Measurements from ENCODE around the gene TOR1A. TPM values are rescaled to one million over a fixed set of nuclear protein-coding genes. Genes with fewer than 3 reads are reported as not detected.

The TOR1A gene
- total and polyA plus RNA-seq, 2 experiments from 2014 or later, result 44.8 to 50.4 TPM

- no peak for DNase-seq (ENCODE audit: low spot score)
- Histone ChIP-seq H3K9me2 (replicated peaks; ENCODE audit: insufficient read depth) (no peaks in the 10 kb centered on the region), H3K27me3 (no peaks in the 10 kb centered on the region), H2AFZ (no peak overlapping the region), H4K20me1 (ENCODE audit: insufficient read depth, poor library complexity, severe bottlenecking) (no peaks in the 10 kb centered on the region), H3K4me3 (no peak overlapping the region), H3K4me2 (no peak overlapping the region), H3K9me3 (ENCODE audit: low read depth) (no peaks in the 10 kb centered on the region), H3K79me2 (no peaks in the 10 kb centered on the region), H3K4me1 (ENCODE audit: insufficient read depth) (no peaks in the 10 kb centered on the region), H3K36me3 (replicated peaks; ENCODE audit: insufficient read depth, low read depth) (no peaks in the 10 kb centered on the region), H3K27ac (no peak overlapping the region)
- TF ChIP-seq CTCF (IDR thresholded peaks at IDR 0.05; ENCODE audit: poor library complexity), result no peak
- no peak for TF ChIP-seq EZH2phosphoT487 (IDR thresholded peaks at IDR 0.05; ENCODE audit: low read depth, severe bottlenecking, unreplicated experiment)
- TF ChIP-seq EZH2 (IDR thresholded peaks at IDR 0.05; ENCODE audit: borderline replicate concordance), result no peak
- WGBS (ENCODE audit: low lambda C conversion rate, missing lambda C conversion rate), result 88% methylated on average over 11 of the region's 11 CpGs
Observed at GRCh38 chr9:129858167-129858962, 34.4 kb upstream of the TOR1A start.

GRCh38 chr9:129857207-129857606 is 33.3 kb upstream of the TOR1A start:
- H3K9me3 ChIP-seq (ENCODE audit: low read depth), result no peaks in the 10 kb centered on the region
- no peaks in the 10 kb centered on the region for H3K27me3 ChIP-seq
- H3K4me1 ChIP-seq (ENCODE audit: insufficient read depth), result no peaks in the 10 kb centered on the region
- no peaks in the 10 kb centered on the region for H3K36me3 ChIP-seq (replicated peaks; ENCODE audit: insufficient read depth, low read depth)
- TF ChIP-seq EZH2 (IDR thresholded peaks at IDR 0.05; ENCODE audit: borderline replicate concordance) (no peak), EZH2phosphoT487 (IDR thresholded peaks at IDR 0.05; ENCODE audit: low read depth, severe bottlenecking, unreplicated experiment) (no peak), CTCF (IDR thresholded peaks at IDR 0.05; ENCODE audit: poor library complexity) (no peak)
- H3K4me2 ChIP-seq, result no peak overlapping the region
- H3K4me3 ChIP-seq, result no peak overlapping the region
- H3K27ac ChIP-seq, result no peak overlapping the region
- H3K79me2 ChIP-seq, result no peaks in the 10 kb centered on the region
- H3K9me2 ChIP-seq (replicated peaks; ENCODE audit: insufficient read depth), result no peaks in the 10 kb centered on the region
- H4K20me1 ChIP-seq (ENCODE audit: insufficient read depth, poor library complexity, severe bottlenecking), result no peaks in the 10 kb centered on the region
- no peak overlapping the region for H2AFZ ChIP-seq
- WGBS (ENCODE audit: low lambda C conversion rate, missing lambda C conversion rate), result 92% methylated on average over 7 of the region's 7 CpGs
- DNase-seq (ENCODE audit: low spot score), result no peak

- no peaks in the 10 kb centered on the region for H3K4me1 ChIP-seq (ENCODE audit: insufficient read depth)
- DNase-seq (ENCODE audit: low spot score), result no peak
- no peaks in the 10 kb centered on the region for H3K27me3 ChIP-seq
- H3K36me3 ChIP-seq (replicated peaks; ENCODE audit: insufficient read depth, low read depth), result no peaks in the 10 kb centered on the region
- H3K9me2 ChIP-seq (replicated peaks; ENCODE audit: insufficient read depth), result no peaks in the 10 kb centered on the region
- no peak overlapping the region for H3K4me3 ChIP-seq
- TF ChIP-seq CTCF (IDR thresholded peaks at IDR 0.05; ENCODE audit: poor library complexity) (no peak), EZH2 (IDR thresholded peaks at IDR 0.05; ENCODE audit: borderline replicate concordance) (no peak), EZH2phosphoT487 (IDR thresholded peaks at IDR 0.05; ENCODE audit: low read depth, severe bottlenecking, unreplicated experiment) (no peak)
- no peak overlapping the region for H2AFZ ChIP-seq
- 95% methylated on average over 4 of the region's 4 CpGs for WGBS (ENCODE audit: low lambda C conversion rate, missing lambda C conversion rate)
- no peaks in the 10 kb centered on the region for H3K9me3 ChIP-seq (ENCODE audit: low read depth)
- no peaks in the 10 kb centered on the region for H3K79me2 ChIP-seq
- H3K27ac ChIP-seq, result no peak overlapping the region
- no peaks in the 10 kb centered on the region for H4K20me1 ChIP-seq (ENCODE audit: insufficient read depth, poor library complexity, severe bottlenecking)
- no peak overlapping the region for H3K4me2 ChIP-seq
Observed at GRCh38 chr9:129854588-129855110, 30.7 kb upstream of the TOR1A start.
